Activated CD8-positive, alpha-beta memory T cell treated with anti-CD3 and anti-CD28 coated beads, Interleukin-2, amount 50 U/mL, for 1 hour (primary cell): Measurements from ENCODE around the gene UCKL1.
"Not testable (repeated sequence)": the region's sequence is repeated elsewhere in the genome, so short reads cannot be mapped to it uniquely, and the experiment has no call there.

Experiments used
- DNase-seq: peaks from one replicate; pipeline ENCODE4 v3.0.0-alpha.2; 2020; ENCODE audit errors: extremely low read depth

The UCKL1 gene

DNA sequence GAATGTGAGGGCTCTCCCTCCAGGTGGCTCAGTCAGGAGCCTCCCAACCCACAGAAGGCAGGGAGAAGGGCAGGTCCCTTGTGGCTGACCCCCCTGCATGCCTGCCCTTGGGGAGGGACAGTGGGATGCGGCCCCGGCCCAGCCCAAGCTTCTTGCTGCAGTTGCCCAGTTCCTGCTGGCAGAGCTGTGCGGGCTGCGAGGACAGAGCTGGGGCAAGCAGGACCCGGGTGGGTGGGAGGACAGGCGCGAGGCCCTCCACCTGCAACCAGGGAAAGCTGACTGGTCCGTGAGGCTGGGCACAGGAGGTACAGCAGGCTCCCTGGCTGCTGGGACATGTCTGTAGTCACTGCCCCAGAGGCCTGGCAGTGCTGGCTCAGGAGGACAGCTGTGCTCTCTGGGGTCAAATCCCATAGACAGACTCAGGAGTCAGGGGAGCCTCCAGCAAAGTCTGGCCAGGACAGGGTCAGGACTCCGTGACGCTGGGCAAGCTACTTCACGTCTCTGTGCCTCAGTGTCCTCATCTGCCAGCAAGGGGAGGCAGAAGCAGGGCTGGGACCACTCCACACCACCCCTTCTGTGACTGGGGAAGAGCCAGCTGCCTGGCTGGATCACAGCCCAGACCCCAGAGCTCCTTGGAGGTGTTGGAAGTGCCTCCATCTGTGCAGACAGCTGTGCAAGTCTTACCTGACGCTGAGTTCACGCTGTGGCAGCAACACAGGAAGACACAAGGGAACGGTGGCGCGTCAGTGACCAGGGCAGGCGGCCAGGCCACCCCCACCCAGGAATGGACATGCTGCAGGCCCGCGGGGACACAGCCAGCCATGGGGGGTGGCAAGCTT is 13.0 kb downstream of the UCKL1 start:
- DNase-seq, result no peak

DNA sequence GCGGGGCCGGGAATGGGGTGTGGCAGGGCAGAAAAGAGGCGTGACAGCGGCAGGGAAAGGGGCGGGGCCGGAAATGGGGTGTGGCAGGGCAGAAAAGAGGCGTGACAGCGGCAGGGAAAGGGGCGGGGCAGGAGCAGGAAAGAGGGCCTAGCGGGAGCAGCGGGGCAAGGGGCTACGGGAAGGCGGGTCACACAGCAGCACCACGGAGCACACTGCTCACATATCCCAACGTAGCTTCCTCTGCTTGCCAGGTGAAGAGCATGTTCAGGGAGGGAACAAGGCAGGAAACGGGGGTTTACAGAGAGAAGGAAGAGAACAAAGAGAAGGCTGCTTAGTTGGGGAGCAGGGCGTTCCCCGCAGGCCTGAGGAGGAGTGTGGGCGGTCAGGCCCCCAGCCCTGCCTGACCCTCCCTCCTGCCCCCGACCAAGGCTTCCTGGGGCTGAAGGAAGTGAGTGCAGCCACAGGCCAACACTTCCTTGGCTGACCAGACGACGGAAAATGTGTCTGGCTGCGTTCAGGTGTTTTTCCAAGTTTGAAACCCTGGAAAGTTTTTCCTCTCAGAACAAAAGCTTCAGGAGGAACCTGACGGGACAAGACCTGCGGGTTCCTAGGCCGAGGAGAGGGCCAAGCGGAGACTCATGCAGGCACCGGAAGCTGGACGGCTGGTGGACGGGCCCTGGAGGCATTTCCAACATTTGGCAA is 13.8 kb downstream of the UCKL1 start:
- no peak for DNase-seq

DNA sequence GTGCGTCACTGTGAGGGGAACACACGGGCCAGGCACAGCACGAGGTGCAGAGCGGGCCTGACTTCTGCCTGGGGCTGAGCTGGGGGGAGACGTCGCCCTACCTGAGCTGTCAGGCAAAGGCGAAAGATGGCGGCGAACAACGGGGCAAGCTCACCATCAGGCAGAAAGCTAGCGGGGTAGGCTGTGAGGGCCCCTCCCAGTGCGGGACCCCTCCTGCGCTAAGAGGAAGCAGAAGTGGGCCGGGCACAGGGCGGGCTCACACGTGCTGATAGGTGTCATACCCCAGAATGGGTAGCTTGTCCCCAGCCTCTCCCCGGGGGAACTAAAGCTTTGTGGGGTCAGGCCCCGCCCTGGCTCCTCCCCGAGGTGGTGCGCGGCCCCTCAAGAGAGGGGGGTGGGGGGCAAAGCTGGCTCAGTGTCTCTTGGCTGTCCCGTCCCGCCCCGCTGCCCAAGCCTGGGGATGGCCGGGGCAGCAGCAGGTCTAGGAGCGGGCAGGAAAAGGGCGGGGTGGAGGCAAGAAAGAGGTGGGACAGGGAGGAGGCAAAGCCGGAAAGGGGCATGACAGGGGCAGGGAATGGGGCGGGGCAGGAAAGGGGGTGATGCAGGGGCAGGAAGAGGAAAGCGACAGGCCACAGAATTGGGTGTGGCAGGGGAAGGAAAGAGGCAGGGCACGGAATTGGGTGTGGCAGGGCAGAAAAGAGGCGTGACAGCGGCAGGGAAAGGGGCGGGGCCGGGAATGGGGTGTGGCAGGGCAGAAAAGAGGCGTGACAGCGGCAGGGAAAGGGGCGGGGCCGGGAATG is 14.7 kb downstream of the UCKL1 start:
- peak; percentile 60 for DNase-seq

DNA sequence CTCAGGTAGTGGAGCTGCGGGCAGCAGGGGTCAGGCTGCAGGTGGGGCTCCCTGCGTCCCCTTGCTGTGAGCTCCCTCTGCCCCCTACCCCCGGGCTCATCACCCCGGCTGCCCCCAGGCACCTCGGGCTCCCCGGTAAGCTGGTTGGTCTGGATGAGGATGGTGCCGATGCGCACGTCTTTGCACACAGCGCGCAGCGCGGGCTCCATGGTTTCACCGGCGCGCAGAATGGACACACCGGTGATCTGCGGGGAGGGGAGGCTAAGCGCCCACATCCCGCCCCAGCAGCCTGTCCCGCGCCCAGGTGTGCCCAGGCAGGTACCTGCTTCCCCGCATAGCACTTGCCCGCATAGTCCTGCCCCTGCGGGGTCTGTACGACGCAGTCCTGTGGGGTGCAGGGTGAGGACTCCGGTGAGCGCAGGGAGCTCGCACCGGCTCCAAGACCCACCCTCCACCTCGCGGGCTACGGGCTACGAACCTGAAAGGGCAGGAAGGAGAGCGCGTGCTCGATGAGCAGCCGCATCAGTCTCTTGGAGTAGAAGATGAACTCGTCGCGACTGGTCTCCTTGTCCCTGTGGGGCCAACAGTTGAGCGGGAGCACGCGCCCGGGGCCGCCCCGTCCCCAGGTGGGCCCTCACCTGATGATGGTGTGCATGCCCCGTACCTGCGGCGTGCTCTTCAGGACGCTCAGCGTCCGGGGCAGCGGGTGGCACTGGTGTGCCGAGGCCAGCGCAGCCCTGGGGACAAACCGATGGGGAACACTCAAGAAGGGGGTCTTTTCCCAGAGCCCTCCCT is 15.5 kb downstream of the UCKL1 start:
- DNase-seq, result no peak

DNA sequence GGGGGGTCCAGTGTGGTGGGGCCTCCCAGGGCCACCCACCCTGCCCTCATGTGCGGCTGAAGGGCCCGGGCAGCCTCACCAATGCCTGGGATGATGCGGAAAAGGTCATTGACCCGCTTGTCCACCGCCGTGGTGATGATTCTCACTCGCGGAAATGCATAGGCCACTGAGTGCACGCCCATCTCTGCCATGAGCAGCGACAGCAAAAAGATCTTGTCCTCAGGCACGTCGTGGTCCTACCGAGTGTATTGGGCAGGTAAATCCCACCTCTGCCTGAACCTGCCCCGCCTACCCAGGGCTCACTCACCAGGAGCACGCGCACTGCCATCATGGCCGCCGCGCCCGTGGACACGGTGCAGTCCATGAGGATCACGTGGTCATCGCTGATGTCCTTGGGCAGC is 16.1 kb downstream of the UCKL1 start:
- no peak for DNase-seq

DNA sequence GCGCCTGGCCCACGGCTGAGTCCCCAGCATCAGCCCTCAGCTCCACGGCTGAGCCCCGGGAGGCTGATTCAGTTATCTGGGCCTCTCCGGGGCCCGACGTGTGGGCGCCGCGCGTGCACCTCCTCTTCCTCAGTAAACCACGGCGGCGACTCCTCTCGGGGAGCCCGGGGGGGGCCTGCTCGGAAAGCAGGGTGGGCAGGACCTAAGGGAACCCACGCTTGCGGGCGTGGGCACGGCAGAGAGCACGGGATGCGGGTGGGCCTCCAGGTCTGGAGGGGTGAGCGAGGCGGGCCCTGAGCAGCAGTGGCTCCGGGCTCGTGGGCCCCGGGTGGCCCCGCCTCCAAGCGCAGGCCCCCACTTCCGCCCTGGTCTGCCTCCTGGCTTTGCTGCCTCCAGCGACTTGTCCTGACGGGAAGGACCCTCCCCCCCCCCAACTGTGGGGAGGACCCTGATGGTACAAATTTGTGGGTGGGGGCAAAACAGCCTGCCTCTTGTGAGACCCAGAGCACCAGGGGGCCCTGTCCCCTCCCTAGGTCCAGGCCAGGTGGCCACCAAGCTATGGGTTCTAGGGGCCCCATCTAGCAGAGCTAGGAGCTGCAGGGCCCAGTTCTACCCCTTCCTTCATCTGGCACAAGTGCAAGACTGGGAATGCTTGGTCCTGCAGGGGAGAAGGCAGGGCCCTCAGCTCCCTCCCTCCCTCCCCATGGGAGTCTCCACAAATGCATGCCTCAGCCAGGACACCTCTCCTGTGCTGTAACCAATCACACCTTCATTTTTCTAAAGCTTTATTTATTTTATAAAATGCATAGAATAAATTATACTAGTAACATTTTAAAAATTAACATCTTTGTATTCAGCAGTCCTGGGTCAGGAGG is 16.9 kb downstream of the UCKL1 start:
- DNase-seq, result no peak

DNA sequence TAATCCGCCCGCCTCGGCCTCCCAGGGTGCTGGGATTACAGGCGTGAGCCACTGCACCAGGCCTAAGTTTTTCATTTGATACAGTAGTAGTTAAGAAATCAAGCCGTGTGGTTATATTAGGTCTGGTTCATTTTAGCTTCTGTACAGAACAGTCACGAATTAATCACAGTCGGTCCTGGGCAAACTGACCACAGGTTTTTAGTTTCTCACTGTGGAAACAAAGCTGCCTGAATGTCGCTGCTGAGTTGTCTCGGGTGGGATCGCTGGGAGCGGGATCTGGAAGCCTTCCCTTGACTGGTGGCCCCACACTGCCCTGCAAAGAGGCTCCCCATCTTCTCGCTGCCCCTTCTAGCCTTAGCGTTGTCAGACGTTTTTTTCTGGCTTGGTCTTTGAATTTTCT is 18.6 kb downstream of the UCKL1 start:
- DNase-seq, result no peak

DNA sequence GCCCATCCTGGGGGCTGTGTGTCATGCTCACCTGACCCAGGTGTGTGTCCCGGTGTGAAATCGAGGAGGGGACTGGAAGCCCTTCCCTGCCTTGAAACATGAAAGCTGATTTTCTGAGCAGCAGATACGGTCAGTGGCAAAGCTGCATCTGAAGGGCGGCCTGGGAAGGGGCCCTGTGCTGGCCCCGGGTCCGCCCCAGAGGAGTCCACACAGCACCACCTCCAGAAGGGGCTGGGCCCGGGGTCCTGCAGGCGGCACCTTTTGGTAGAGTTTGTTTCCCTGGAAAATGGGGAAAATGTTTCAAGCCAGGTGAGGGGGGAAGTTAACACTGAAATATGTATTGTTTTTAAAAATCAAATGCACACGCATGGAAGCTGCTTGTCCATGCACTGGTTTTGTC is 20.8 kb downstream of the UCKL1 start:
- no peak for DNase-seq

DNA sequence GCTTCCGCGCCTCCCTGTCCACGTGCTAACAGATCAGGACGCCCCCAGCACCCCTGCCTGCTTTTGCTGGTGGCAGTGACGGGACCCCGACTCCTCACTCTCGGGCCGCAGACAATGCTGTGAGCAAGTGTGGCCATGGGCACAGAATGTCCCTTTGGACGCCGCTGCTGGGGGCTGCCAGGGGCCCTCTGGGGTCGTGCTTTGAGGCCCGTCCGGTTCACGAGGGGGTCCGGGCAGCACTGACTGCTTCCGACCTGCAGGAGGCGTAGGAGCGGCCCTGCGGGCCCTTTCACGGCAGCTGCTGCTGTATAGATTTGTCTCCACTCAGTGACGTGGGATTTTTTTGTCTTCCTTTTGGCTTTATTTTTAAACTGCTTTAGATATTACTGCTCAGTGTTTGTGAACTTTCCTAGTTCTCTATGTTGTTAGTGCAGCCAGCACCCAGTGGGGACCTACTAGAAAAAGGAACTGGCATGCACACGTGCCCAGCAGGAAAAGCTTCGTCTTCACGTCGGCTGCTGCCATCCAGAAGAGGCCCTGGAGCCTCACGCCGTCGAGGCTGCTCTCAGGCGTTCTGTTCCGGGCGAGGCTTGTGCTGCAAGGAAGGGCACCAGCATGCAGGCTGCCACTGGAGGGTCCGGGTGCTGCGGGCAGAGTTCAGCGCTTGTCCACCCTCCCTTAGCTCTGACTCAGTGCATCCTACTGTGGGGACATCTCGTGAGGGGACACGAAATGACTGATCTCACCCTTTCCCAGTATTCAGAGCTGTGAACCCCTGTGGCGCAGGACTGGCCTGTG is 21.7 kb downstream of the UCKL1 start:
- DNase-seq, result no peak

DNA sequence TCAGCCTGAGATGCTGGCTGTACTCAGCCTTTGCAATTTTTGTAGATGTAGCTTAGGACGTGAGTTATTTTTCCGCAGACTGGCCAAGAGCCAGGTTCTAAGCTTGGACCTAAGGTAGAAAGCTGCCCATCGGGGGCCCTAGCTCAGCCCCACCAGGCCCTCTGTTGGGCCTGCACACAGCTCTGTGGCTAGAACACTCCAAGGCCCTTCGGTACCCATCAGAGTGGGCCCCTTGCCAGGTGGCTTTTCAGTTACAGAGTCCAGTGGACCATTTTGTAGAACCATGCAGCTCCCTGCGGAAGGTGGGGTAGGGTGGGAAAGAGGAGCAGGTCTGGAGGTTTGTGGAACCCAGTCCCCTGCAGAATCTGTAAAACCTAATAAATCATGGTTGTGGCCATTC is 22.6 kb downstream of the UCKL1 start:
- no peak for DNase-seq

DNA sequence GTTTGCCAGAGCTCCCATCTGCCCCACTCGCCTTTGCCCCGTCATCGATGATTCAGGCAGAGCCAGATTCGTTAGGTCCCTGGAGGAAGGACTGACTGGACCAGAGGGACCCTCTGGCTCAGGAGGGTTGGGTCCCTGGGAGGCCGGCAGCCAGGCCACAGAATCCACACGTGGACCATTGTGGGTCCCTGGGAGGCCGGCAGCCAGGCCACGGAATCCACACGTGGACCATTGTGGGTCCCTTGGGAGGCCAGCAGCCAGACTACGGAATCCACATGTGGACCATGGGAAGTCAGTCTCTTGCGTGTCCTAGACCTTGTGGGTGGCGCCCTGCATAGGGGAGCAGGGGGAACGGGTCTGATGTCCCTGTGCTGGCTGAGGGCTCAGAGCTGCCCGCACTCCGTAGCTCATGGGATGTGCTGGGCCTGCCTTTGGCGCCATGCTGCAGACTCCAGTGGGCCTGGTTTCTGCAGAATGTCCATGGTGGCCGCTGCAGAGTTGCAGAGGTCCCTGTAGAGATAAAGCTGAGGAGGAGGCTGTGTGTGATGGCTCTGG is 23.5 kb downstream of the UCKL1 start:
- no peak for DNase-seq

DNA sequence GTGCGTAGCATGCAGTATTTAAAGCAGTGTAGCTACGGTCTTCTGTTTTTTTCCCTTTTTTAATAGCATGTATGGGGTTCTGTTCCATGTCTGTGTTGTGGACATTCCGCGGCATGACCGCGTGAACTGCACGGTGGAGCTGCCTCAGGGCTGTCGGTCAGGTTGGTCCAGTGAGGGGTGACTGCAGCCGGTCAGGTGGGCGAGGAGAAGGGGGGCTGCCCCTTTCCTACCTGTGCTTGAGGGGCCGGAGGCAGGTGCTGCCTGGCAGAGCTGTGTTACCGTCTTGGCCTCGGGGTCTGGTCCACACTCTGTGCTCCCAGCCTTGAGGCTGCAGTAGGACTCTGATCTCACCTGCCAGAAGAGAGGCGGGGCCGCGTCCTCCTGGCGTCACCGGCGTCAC is 24.5 kb downstream of the UCKL1 start:
- no peak for DNase-seq

DNA sequence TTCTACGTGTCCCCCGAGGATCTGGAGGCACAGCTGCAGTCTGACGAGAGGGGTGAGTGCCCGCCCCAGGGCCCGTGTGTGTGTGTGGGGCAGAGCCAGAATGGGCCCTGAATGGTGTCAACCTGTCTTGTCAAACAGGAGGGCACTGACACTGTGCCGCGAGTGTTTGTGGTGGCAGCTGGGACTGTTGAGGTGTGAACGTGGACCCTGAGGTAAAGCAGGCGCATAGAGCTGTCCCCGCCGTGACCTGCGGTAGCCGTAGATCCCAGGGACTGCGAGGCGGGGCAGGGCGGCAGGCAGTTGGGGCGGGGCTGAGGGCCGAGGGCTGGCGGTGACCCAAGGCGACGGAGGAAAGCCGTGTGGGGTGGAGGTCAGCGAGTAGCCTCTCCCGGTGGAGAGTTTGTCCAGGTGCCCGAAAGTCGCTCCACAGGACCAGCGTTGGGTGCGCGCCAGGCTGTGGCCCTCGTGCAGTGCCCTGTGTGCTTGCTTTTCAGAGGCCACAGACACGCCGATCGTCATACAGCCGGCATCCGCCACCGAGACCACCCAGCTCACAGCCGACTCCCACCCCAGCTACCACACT is 25.2 kb downstream of the UCKL1 start:
- DNase-seq, result no peak

DNA sequence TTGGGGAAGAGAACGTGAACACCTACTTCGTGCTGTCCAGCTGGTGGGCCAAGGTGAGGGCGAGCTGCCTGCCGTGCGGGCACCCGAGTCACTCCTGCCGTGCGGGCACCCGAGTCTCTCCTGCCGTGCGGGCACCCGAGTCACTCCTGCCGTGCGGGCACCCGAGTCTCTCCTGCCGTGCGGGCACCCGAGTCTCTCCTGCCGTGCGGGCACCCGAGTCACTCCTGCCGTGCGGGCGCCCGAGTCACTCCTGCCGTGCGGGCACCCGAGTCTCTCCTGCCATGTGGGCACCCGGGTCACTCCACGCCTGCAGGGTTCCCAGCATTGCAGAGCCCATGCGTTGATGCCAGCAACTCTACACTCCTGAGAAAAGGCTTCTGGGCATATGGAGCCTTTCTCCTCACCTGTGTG is 26.7 kb downstream of the UCKL1 start:
- DNase-seq, result not testable (repeated sequence)

DNA sequence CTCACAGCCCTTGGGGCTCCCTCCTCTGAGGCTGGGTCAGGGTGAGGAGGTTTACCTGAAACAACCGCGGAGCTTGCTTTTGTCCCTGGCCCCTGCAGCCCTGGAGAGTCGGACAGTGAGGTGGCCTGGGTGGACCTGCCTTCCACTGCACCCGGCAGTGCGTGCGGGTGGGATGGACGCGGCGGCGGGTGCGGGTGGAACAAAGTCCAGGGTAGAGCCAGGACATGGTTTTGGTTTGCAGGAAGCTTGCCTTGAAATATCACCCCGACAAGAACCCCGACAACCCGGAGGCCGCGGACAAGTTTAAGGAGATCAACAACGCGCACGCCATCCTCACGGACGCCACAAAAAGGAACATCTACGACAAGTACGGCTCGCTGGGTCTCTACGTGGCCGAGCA is 27.1 kb downstream of the UCKL1 start:
- no peak for DNase-seq

DNA sequence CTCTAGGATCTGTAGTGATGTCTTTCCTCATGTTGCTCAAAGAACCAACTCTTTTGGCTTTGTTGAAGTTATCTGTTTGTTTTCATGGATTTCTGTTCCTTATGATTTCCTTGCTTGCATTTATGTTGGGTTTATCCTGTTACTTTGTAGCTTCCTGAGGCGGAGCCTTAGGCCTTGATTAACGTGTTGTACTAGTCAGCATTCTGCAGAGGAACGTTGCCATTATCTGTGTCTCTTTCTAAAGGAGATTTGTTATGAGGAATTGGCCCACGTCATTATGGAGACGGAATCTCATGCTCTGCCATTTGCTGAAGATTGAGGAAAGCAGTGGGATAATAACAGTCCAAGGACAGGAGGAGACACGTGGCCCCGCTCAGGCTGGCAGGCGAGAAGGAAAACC is 29.9 kb downstream of the UCKL1 start:
- DNase-seq, result no peak

DNA sequence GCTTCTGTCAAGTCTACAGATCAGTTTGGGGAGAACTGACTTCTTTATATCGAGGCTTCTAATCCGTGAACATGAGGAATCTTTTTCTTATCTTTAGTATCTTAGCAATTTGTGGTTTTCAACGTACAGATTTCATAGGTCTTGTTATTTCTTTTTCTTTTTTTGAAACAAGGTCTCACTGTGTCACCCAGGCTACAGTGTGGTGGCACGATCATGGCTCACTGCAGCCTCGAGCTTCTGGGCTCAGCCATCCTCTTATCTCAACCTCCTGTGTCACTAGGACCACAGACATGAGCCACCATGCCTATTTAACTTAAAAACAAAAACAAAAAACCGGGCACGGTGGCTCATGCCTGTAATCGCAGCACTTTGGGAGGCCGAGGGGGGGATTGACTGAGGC is 32.0 kb downstream of the UCKL1 start:
- no peak for DNase-seq

DNA sequence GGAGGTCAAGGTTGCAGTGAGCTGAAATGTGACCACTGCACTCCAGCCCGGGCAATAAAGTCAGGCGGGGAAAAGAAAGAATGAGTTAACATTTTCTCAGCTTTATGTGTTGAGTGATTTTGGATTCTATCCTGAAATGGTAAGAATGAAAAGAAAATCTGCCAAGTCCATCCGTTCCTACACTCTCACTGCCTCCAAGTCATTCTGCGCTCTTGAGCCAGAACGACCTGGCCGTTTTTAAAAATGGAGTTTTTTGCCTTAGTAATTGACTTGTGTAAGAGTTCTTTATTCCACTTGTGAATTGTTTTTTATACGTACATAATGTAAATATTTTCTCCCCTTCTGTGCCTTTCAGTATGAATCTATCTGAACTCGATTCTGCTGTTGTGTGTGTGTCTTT is 32.6 kb downstream of the UCKL1 start:
- no peak for DNase-seq

DNA sequence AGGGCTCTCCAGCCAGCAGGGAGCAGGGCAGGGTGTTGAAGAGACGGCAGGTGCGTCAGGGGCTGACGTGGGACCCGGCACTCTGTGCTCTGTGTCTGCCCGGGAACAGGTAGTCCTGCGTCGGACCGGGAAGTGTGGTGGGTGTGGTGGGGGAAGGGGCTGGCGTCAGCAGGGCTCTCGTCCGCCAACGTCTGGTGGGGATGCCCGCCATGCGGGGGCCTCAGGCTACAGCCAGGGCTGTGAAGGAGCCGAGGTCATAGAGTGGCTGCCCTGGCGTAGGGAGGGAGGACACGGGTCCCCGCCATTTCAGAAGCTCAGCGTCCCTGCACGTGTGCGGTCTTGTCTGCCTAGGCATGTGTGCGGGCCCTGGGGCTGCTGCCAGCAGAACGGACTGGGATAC is 36.0 kb downstream of the UCKL1 start:
- DNase-seq, result no peak
